Activated T-cell treated with anti-CD3 and anti-CD28 coated beads, Interleukin-2, amount 50 U/mL, for 4 hours (primary cell): ENCODE results near the gene GASK1A. TPM values are rescaled to one million over a fixed set of nuclear protein-coding genes. Genes with fewer than 3 reads are reported as not detected.
A peak's percentile ranks its signal among the peaks of the same experiment; 100 is the strongest.

Experiments used
- ATAC-seq, 2 donors: fragments of 200-7000 bp; cut with Tn5 transposase; one replicate each; pipeline ENCODE4 v1.10.0; 2021
- DNase-seq: peaks from one replicate; pipeline ENCODE4 v3.0.0-alpha.2; 2020
- H3K27me3 Mint-ChIP-seq: one replicate; pipeline ENCODE4 v1.8.0; 2021; ENCODE audit warnings: low read depth, mixed read lengths
- H3K36me3 Mint-ChIP-seq: one replicate; pipeline ENCODE4 v1.8.0; 2022; ENCODE audit warnings: mixed read lengths; ENCODE audit not compliant: insufficient read depth
- H3K4me1 Mint-ChIP-seq: one replicate; pipeline ENCODE4 v1.8.0; 2021; ENCODE audit warnings: low read depth, mixed read lengths
- H3K4me3 Mint-ChIP-seq: one replicate; pipeline ENCODE4 v1.8.0; 2021; ENCODE audit warnings: mild to moderate bottlenecking, moderate library complexity, mixed read lengths
- H3K9me3 Mint-ChIP-seq: one replicate; pipeline ENCODE4 v1.8.0; 2021; ENCODE audit warnings: mixed read lengths
- total RNA-seq, 3 donors: library from RNA; stranded (reverse); gene quantifications; one replicate each; pipeline ENCODE4 v1.2.1, GENCODE V29; 2021

GASK1A gene
- total RNA-seq, 3 donors from 2014 or later: not detected

DNA sequence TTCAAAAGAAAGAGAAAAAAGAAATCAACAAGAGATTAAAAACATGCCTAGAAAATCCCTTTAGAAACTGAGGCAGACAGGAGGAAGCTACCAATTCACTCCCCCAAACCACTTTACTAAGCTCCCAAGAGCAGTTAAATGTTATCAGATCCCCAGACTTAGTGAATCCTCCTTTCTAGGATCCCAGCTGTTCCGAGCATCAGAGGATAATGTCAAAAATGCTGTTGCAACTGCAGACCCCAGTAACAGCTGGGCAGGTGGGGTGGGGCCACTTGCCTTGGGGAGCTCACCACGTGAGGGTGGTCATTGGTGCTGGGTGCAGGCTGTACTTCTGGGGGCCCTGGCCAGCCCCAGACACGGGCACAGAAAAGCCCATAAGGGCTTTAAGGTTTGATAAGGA is 117.7 kb downstream of the GASK1A start:
- H3K36me3 Mint-ChIP-seq: peaks cover 13% of the 10 kb centered on the region
- H3K4me3 Mint-ChIP-seq: no peak overlapping the region
- H3K9me3 Mint-ChIP-seq: no peaks in the 10 kb centered on the region
- DNase-seq: no peak
- peaks cover 6% of the 10 kb centered on the region for H3K4me1 Mint-ChIP-seq
- no peaks in the 10 kb centered on the region for H3K27me3 Mint-ChIP-seq
- no peak for ATAC-seq

DNA sequence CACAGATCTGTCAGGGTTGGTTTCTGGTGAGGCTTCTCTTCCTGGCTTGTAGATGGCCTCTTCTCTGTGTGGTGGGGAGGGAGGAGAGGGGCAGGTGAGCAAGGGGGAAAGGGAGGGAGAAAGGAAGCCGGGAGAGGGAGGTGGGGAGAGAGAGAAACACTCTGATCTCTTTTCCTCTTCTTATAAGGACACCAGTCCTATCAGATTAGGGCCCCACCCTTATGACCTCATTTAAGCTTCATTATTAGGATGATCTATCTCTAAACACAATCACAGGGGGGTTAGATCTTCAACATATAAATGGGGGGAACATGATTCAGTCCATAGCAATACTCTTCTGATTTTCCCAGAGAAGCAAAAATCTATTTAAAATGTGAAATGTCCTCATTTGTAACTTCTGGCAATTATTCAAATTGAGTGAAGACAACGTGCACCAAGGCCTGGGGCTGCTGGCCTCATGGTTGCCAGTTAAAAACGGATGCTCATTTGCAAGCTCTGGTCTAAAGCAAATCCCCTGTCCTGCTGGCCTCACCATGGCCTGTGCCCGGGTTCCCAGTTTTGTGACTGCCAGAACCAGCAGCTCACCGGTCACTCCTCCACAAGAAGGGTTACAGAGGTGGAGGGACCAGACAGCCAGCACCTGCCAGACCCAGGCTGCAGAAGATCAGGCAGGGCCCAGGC is 118.4 kb downstream of the GASK1A start:
- Mint-ChIP-seq H3K27me3 (no peaks in the 10 kb centered on the region), H3K4me3 (no peak overlapping the region), H3K4me1 (peaks cover 6% of the 10 kb centered on the region), H3K9me3 (no peaks in the 10 kb centered on the region), H3K36me3 (peaks cover 11% of the 10 kb centered on the region)
- DNase-seq: no peak
- ATAC-seq: no peak

DNA sequence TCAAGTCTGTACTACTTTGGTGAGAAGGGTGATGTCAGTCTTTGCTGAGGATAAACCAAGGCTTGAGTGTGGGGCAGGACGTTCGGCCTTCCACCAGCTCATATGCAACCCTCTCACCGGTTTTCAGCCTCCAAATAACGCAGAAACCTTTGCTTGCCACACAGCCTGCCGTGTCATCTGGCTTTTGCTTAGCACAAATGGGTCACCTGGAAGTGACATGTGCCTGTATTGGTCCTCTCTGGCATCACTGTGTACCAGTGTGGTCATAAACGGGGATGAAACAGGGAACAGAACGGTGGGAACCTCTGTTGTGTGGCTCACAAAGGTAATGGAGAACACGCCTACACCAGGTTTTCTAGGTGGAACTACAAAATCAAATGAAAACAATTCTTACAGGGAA is 119.7 kb downstream of the GASK1A start:
- H3K36me3 Mint-ChIP-seq: peaks cover 11% of the 10 kb centered on the region
- H3K4me1 Mint-ChIP-seq: peaks cover 6% of the 10 kb centered on the region
- no peaks in the 10 kb centered on the region for H3K27me3 Mint-ChIP-seq
- DNase-seq (no peak), ATAC-seq (no peak)
- no peak overlapping the region for H3K4me3 Mint-ChIP-seq
- no peaks in the 10 kb centered on the region for H3K9me3 Mint-ChIP-seq

DNA sequence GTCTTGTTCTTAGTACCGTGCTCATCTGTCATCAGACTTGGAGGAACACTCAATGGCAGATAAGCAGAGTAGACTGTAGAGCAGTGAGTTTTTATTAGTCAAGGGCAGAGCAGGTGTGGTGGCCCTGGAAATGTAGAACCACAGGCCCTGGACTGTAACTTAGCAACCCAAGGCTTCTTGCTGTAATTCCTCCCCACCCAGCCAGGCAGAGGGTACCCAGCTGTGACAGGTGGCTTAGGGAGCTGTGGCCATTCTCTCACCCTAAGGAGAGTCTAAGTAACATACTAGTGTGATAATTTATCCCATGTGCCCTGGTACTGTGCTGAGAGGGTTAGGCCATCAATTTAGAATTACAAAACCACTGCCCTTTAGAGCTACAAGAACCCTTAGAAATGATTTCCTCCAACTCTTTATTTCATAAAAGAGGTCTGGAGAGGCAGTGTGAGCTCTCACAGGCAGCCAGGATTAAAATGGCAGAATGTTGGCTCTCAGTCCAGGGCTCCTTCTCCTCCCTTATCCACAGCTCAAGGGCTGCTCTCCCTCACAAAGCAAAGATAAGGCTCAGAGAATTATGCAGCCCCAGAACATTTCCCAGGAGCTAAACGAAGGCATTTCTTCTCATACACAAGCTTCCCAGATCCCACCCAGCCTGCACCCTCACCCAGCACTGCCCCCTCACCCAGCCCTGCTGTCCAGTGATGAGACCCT is 123.8 kb downstream of the GASK1A start:
- Mint-ChIP-seq H3K36me3 (peaks cover 6% of the 10 kb centered on the region), H3K4me1 (peaks cover 13% of the 10 kb centered on the region), H3K9me3 (no peaks in the 10 kb centered on the region), H3K27me3 (no peaks in the 10 kb centered on the region), H3K4me3 (no peak overlapping the region)
- no peak for DNase-seq
- no peak for ATAC-seq

DNA sequence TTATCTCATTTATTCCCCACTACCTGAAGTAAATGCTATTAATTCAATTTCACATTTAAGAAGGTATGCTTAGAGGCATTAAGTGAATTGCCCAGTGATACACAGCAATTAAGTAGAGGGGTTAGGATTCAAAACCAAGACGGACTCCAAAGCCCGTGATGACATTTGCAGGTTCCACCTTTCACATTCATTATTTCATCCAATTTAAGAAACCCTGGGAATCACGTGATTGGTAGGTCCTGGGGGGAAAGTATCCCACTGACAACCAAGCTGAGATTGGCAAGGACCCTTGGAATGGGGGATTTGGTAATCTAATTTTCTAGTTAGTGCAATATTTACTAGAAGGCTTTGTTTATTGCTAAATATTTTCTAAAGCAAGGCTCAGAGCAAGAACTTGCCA is 124.9 kb downstream of the GASK1A start:
- Mint-ChIP-seq H3K36me3 (peaks cover 5% of the 10 kb centered on the region), H3K9me3 (no peaks in the 10 kb centered on the region), H3K4me3 (no peak overlapping the region)

DNA sequence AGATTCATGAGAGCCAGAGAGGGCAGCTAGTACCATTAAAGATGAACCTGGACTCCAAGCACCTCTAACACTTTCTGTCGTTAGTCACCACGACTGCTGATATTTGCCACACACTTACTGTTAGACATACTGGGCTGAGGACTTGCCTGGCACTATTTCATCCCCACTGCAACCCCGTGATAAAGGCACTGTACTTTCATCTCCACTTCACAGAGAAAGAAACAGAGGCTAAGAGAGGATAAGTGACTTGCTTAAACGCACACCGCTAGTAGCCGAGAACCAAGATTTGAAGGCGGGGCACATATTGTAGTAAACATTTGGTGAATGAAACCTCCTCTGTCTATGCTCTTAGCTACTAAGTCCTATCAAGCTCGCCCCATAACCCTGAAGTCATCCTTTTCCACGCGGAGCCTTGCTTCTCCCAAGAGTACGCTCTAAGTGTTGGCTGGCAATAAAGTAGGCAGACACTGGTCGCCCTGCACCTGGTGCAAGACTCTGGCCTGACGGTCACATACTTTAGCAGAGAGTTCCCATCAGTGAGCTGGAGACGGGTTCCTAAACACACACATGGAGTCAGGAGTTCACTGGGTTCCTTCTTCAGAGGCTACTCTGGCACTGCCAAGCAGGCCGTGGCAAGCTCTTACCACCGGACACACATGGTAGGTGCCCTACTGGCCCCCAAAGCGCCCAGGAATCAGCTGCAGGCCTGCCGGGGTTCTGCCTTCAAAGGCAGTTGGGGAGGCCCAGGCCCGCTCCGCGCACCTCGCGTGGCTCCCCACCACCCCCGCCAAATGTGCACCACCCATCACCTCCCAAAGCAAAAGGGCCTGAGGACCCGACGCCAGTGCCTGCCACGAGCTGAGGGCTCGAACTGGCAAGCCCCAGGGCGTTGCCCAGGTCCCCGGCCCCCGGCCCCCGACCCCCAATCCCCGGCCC is 125.8 kb downstream of the GASK1A start:
- Mint-ChIP-seq H3K36me3 (peaks cover 4% of the 10 kb centered on the region), H3K4me1 (peaks cover 9% of the 10 kb centered on the region), H3K4me3 (peak overlapping the region; percentile 78), H3K9me3 (no peaks in the 10 kb centered on the region), H3K27me3 (no peaks in the 10 kb centered on the region)
- peak; percentile 19 for DNase-seq
- peak; percentile 27 to 41 for ATAC-seq

More for the DNA sequence above, 124.9 kb downstream of the GASK1A start:
- peaks cover 11% of the 10 kb centered on the region for H3K4me1 Mint-ChIP-seq
- H3K27me3 Mint-ChIP-seq: no peaks in the 10 kb centered on the region
- DNase-seq: no peak
- no peak for ATAC-seq

DNA sequence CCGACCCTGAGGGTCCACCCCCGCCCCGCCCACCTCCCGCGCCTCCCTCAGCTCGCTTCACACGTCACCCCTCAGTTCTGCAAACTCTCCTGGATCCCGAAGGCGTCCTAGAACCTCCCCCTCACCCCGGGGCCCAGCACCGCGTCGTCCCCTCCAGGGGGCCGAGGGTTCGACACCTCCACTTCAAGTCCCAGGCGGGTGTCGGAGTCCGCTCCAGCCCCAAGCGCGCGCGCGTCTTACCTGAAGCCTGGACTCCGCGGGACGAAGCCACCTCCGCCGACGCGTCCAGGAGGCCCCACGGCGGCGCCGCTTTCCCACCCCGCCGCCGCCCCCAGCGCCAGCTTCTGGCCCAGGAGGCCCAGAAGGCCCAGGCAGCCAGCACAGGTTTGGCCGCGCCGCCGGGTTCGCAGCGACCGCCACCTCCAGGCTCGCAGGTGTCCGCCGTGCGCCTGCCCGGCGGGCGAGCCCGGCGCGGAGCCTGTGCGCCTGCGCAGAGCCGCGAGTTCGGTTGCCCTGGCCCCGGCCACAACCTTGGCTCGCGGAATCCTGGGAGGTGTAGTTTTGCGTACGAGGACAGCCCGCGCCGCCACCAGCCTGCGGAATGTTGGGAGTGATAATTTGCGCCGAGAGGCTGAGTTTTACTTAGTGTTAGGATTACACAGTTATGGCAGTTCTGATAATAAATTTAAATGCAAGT is 126.6 kb downstream of the GASK1A start, which contains the start of gene POMGNT2:
Gene POMGNT2 (minus strand): TSS at position 484 of the 697 bp plus-strand sequence. CDS start 24,648 bp downstream, outside the sequence.
- DNase-seq: peak; percentile 85
- peak within 1 kb of the TSS; percentile 78 for H3K4me3 Mint-ChIP-seq
- peaks cover 9% of the 10 kb centered on the region for H3K4me1 Mint-ChIP-seq
- no peaks in the 10 kb centered on the region for H3K9me3 Mint-ChIP-seq
- H3K27me3 Mint-ChIP-seq: no peaks in the 10 kb centered on the region
- peak; percentile 99 for ATAC-seq
- no peaks in the 10 kb centered on the region for H3K36me3 Mint-ChIP-seq

DNA sequence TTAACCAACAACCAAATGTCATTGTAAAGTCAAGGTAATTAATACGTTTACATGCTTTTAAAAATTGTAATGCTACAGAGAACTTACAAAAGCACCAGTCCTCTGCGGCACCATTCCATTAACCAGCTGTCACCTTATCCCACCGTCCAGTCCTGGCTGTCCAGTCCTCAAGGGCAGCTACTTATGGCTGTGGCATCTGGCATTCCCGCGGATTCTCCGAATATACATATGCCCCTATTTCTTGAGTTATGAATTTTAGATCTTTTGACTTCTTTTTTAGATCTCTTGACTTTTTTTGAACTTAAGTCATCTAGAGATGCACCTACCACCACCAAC is 127.2 kb downstream of the GASK1A start:
- H3K27me3 Mint-ChIP-seq: no peaks in the 10 kb centered on the region
- peak overlapping the region; percentile 78 for H3K4me3 Mint-ChIP-seq
- DNase-seq (no peak), ATAC-seq (no peak)
- H3K4me1 Mint-ChIP-seq: peaks cover 9% of the 10 kb centered on the region
- no peaks in the 10 kb centered on the region for H3K9me3 Mint-ChIP-seq
- no peaks in the 10 kb centered on the region for H3K36me3 Mint-ChIP-seq

Other genes with a start within 250 kb of the GASK1A start
- under 1 TPM; 0.29 to 0.73 (median 0.35) TPM for gene CCDC13, start 206.1 kb upstream of the GASK1A start, total RNA-seq
- 10 to 100 TPM; 75.5 to 88.7 (median 83.0) TPM for gene HIGD1A, start 174.8 kb upstream of the GASK1A start, total RNA-seq
- gene ACKR2, start 169.9 kb upstream of the GASK1A start, total RNA-seq: under 1 TPM; 0.13 to 0.56 (median 0.14) TPM
- under 1 TPM; 0.05 to 0.10 (median 0.05) TPM for gene CYP8B1, start 103.4 kb upstream of the GASK1A start, total RNA-seq
- gene ZNF662, start 73.2 kb upstream of the GASK1A start, total RNA-seq: 1 to 10 TPM in 2 of 3 donors, under 1 TPM in 1; 0.33 to 1.4 (median 1.0) TPM
- 10 to 100 TPM in 2 of 3 donors, 1 to 10 TPM in 1; 10.0 to 10.6 (median 10.4) TPM for gene POMGNT2, start 126.8 kb downstream of the GASK1A start, total RNA-seq